Fibroblast of lung (primary cell): ENCODE results near the gene ARID1B.

Source experiments
- EZH2 ChIP-seq: IDR thresholded peaks from 2 replicates; pipeline ENCODE4 v1.5.1; 2012; ENCODE audit warnings: low read length, control low read depth, mild to moderate bottlenecking; ENCODE audit errors: missing control alignments
- TF ChIP-seq, protein P1 (sequence below), 2 donors: IDR thresholded peaks in 1 of 2; conservative IDR thresholded peaks in 1 of 2; 1 replicate in 1 of 2; 2 replicates in 1 of 2; pipeline ENCODE4 v1.5.1; 2011 to 2012; ENCODE audit warnings: low read length in 2 of 2, control low read depth in 1 of 2, inconsistent platforms in 1 of 2, low read depth in 1 of 2, mild to moderate bottlenecking in 1 of 2

DNA sequence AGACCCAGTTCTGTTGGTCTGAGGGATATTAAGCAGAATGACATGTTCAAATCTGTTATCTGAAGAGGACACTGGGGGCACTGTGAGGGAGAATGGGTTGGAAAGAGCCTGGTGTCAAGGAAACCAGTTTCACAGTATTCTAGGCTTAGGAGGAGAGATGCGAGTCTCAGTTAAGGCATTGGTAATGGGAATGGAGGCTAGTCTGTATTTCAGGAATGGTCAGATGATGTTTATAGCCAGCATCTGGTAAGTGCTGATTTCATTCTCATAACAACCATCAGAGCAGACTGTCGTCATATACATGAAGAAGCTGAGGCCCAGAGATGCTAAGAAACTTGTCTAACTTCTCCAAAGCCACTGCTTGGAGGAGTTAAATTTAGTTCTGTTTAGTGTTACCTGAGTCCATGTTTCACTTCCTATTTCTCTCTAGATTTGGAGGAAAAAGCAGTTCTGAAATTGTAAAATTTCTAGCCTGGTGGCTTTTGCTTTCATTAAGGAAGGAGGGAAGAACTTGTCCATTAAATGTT is 242.0 kb downstream of the ARID1B start:
- TF ChIP-seq, protein P1, sequence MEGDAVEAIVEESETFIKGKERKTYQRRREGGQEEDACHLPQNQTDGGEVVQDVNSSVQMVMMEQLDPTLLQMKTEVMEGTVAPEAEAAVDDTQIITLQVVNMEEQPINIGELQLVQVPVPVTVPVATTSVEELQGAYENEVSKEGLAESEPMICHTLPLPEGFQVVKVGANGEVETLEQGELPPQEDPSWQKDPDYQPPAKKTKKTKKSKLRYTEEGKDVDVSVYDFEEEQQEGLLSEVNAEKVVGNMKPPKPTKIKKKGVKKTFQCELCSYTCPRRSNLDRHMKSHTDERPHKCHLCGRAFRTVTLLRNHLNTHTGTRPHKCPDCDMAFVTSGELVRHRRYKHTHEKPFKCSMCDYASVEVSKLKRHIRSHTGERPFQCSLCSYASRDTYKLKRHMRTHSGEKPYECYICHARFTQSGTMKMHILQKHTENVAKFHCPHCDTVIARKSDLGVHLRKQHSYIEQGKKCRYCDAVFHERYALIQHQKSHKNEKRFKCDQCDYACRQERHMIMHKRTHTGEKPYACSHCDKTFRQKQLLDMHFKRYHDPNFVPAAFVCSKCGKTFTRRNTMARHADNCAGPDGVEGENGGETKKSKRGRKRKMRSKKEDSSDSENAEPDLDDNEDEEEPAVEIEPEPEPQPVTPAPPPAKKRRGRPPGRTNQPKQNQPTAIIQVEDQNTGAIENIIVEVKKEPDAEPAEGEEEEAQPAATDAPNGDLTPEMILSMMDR (conservative IDR thresholded peaks at IDR 0.05 in 1 of 2, IDR thresholded peaks at IDR 0.05 in 1 of 2; ENCODE audit: low read depth in 1 of 2, low read length in 2 of 2) = no peak
- no peak for TF ChIP-seq EZH2
